Measurements from ENCODE around the gene DAPP1. TPM values are rescaled to one million over a fixed set of nuclear protein-coding genes. Genes with fewer than 3 reads are reported as not detected.

Gene DAPP1
- total RNA-seq, 2 experiments from 2014 or later, result 24.6 to 25.3 TPM

- Mint-ChIP-seq H3K27me3 (no peaks in the 10 kb centered on the region), H3K4me1 (peaks cover 20% of the 10 kb centered on the region), H3K9me3 (ENCODE audit: low read depth) (no peaks in the 10 kb centered on the region), H3K4me3 (no peak overlapping the region), H3K27ac (peak overlapping the region; percentile 71), H3K36me3 (peaks cover 66% of the 10 kb centered on the region)
- CTCF ChIA-PET, result no interaction called here
- DNase-seq (peak; percentile 64), ATAC-seq (peak; percentile 94)
These were observed 51.5 kb downstream of the DAPP1 start for GRCh38 chr4:99868126-99868596.

- no peaks in the 10 kb centered on the region for H3K27me3 Mint-ChIP-seq
- no peak for ATAC-seq
- no peak for DNase-seq
- peaks cover 17% of the 10 kb centered on the region for H3K4me1 Mint-ChIP-seq
- H3K36me3 Mint-ChIP-seq, result peaks cover 49% of the 10 kb centered on the region
- no peak overlapping the region for H3K4me3 Mint-ChIP-seq
- no peak overlapping the region for H3K27ac Mint-ChIP-seq
- H3K9me3 Mint-ChIP-seq (ENCODE audit: low read depth), result no peaks in the 10 kb centered on the region
- CTCF ChIA-PET, result no interaction called here
These were observed 55.9 kb downstream of the DAPP1 start for GRCh38 chr4:99872570-99872969.

- DNase-seq, result no peak
- H3K36me3 Mint-ChIP-seq, result peaks cover 39% of the 10 kb centered on the region
- H3K4me3 Mint-ChIP-seq, result no peak overlapping the region
- no peak overlapping the region for H3K27ac Mint-ChIP-seq
- CTCF ChIA-PET, result interaction anchor here (0.8 kb wide), 1 partner anchor 10 kb away, joined by 3 read pairs; no protein-coding TSS in a partner anchor
- H3K9me3 Mint-ChIP-seq (ENCODE audit: low read depth), result no peaks in the 10 kb centered on the region
- H3K4me1 Mint-ChIP-seq, result peaks cover 9% of the 10 kb centered on the region
- H3K27me3 Mint-ChIP-seq, result no peaks in the 10 kb centered on the region
- ATAC-seq, result no peak
These were observed 58.4 kb downstream of the DAPP1 start for GRCh38 chr4:99875071-99875470.

GRCh38 chr4:99876946-99877345 lies 60.3 kb downstream of the DAPP1 start:
- ATAC-seq (no peak), DNase-seq (no peak)
- Mint-ChIP-seq H3K4me1 (peaks cover 3% of the 10 kb centered on the region), H3K27ac (no peak overlapping the region), H3K4me3 (no peak overlapping the region), H3K9me3 (ENCODE audit: low read depth) (no peaks in the 10 kb centered on the region), H3K27me3 (no peaks in the 10 kb centered on the region), H3K36me3 (peaks cover 32% of the 10 kb centered on the region)
- CTCF ChIA-PET, result no interaction called here

GRCh38 chr4:99878604-99879003 lies 62.0 kb downstream of the DAPP1 start:
- H3K27me3 Mint-ChIP-seq, result no peaks in the 10 kb centered on the region
- H3K9me3 Mint-ChIP-seq (ENCODE audit: low read depth), result no peaks in the 10 kb centered on the region
- ATAC-seq, result no peak
- peaks cover 22% of the 10 kb centered on the region for H3K36me3 Mint-ChIP-seq
- H3K27ac Mint-ChIP-seq, result no peak overlapping the region
- CTCF ChIA-PET, result interaction anchor here (1.3 to 3.3 kb wide), 2 partner anchors 67 to 70 kb away, joined by 3 to 12 read pairs; no protein-coding TSS in a partner anchor
- DNase-seq, result no peak
- H3K4me1 Mint-ChIP-seq, result no peaks in the 10 kb centered on the region
- no peak overlapping the region for H3K4me3 Mint-ChIP-seq

GRCh38 chr4:99879458-99879857 lies 62.8 kb downstream of the DAPP1 start:
- no peak overlapping the region for H3K27ac Mint-ChIP-seq
- DNase-seq (no peak), ATAC-seq (no peak)
- CTCF ChIA-PET, result interaction anchor here (1.3 to 3.3 kb wide), 3 partner anchors 68 to 72 kb away, joined by 3 to 12 read pairs (median 11); no protein-coding TSS in a partner anchor
- no peaks in the 10 kb centered on the region for H3K9me3 Mint-ChIP-seq (ENCODE audit: low read depth)
- H3K4me1 Mint-ChIP-seq, result no peaks in the 10 kb centered on the region
- H3K36me3 Mint-ChIP-seq, result peaks cover 20% of the 10 kb centered on the region
- no peaks in the 10 kb centered on the region for H3K27me3 Mint-ChIP-seq
- H3K4me3 Mint-ChIP-seq, result no peak overlapping the region

GRCh38 chr4:99885063-99885664 lies 68.5 kb downstream of the DAPP1 start:
- CTCF ChIA-PET, result interaction anchor here (0.8 to 2.7 kb wide), 15 partner anchors 9 to 369 kb away, joined by 3 to 64 read pairs (median 4); partner anchors contain the start of genes DAPP1, DNAJB14 and LAMTOR3
- DNase-seq (peak; percentile 55), ATAC-seq (no peak)
- Mint-ChIP-seq H3K27ac (no peak overlapping the region), H3K4me1 (peaks cover 8% of the 10 kb centered on the region), H3K4me3 (no peak overlapping the region), H3K9me3 (ENCODE audit: low read depth) (no peaks in the 10 kb centered on the region), H3K36me3 (peaks cover 9% of the 10 kb centered on the region), H3K27me3 (no peaks in the 10 kb centered on the region)

- DNase-seq (no peak), ATAC-seq (no peak)
- H3K4me3 Mint-ChIP-seq, result no peak overlapping the region
- CTCF ChIA-PET, result interaction anchor here (1.0 to 2.7 kb wide), 6 partner anchors 9 to 325 kb away, joined by 3 to 64 read pairs (median 6); partner anchors contain the start of genes DNAJB14 and LAMTOR3
- H3K36me3 Mint-ChIP-seq, result peaks cover 7% of the 10 kb centered on the region
- H3K27ac Mint-ChIP-seq, result no peak overlapping the region
- H3K27me3 Mint-ChIP-seq, result no peaks in the 10 kb centered on the region
- H3K9me3 Mint-ChIP-seq (ENCODE audit: low read depth), result no peaks in the 10 kb centered on the region
- H3K4me1 Mint-ChIP-seq, result peaks cover 9% of the 10 kb centered on the region
These were observed 69.1 kb downstream of the DAPP1 start for GRCh38 chr4:99885687-99886086.

GRCh38 chr4:99886146-99886545 lies 69.5 kb downstream of the DAPP1 start:
- no peaks in the 10 kb centered on the region for H3K27me3 Mint-ChIP-seq
- H3K36me3 Mint-ChIP-seq, result peaks cover 7% of the 10 kb centered on the region
- CTCF ChIA-PET, result interaction anchor here (0.6 to 2.7 kb wide), 4 partner anchors 8 to 326 kb away, joined by 3 to 64 read pairs (median 6); partner anchors contain the start of gene LAMTOR3
- H3K4me3 Mint-ChIP-seq, result no peak overlapping the region
- H3K27ac Mint-ChIP-seq, result no peak overlapping the region
- H3K4me1 Mint-ChIP-seq, result peaks cover 13% of the 10 kb centered on the region
- no peaks in the 10 kb centered on the region for H3K9me3 Mint-ChIP-seq (ENCODE audit: low read depth)
- no peak for DNase-seq
- no peak for ATAC-seq

GRCh38 chr4:99887837-99888236 lies 71.2 kb downstream of the DAPP1 start:
- H3K4me1 Mint-ChIP-seq, result peaks cover 22% of the 10 kb centered on the region
- CTCF ChIA-PET, result no interaction called here
- H3K36me3 Mint-ChIP-seq, result peaks cover 5% of the 10 kb centered on the region
- no peak overlapping the region for H3K27ac Mint-ChIP-seq
- H3K27me3 Mint-ChIP-seq, result no peaks in the 10 kb centered on the region
- no peak overlapping the region for H3K4me3 Mint-ChIP-seq
- DNase-seq (no peak), ATAC-seq (no peak)
- H3K9me3 Mint-ChIP-seq (ENCODE audit: low read depth), result no peaks in the 10 kb centered on the region

- Mint-ChIP-seq H3K9me3 (ENCODE audit: low read depth) (no peaks in the 10 kb centered on the region), H3K27ac (no peak overlapping the region), H3K36me3 (peaks cover 12% of the 10 kb centered on the region), H3K27me3 (no peaks in the 10 kb centered on the region), H3K4me3 (no peak overlapping the region), H3K4me1 (peaks cover 43% of the 10 kb centered on the region)
- CTCF ChIA-PET, result interaction anchor here (1.4 to 1.9 kb wide), 2 partner anchors 43 to 57 kb away, joined by 3 to 9 read pairs; no protein-coding TSS in a partner anchor
- ATAC-seq (no peak), DNase-seq (no peak)
These were observed 74.7 kb downstream of the DAPP1 start for GRCh38 chr4:99891351-99891750.

- Mint-ChIP-seq H3K27me3 (no peaks in the 10 kb centered on the region), H3K4me1 (peaks cover 43% of the 10 kb centered on the region), H3K27ac (peak overlapping the region; percentile 93), H3K4me3 (peak overlapping the region; percentile 88), H3K9me3 (ENCODE audit: low read depth) (no peaks in the 10 kb centered on the region), H3K36me3 (peaks cover 12% of the 10 kb centered on the region)
- DNase-seq (no peak), ATAC-seq (no peak)
- CTCF ChIA-PET, result interaction anchor here (0.6 to 2.9 kb wide), 4 partner anchors 55 to 337 kb away, joined by 3 to 11 read pairs (median 6); no protein-coding TSS in a partner anchor
These were observed 76.4 kb downstream of the DAPP1 start for GRCh38 chr4:99893029-99893428.

- H3K27me3 Mint-ChIP-seq, result no peaks in the 10 kb centered on the region
- CTCF ChIA-PET, result interaction anchor here (1.3 to 2.9 kb wide), 6 partner anchors 9 to 84 kb away, joined by 4 to 13 read pairs (median 6); partner anchors contain the start of gene DNAJB14
- H3K4me3 Mint-ChIP-seq, result peak overlapping the region; percentile 88
- peaks cover 11% of the 10 kb centered on the region for H3K36me3 Mint-ChIP-seq
- peaks cover 42% of the 10 kb centered on the region for H3K4me1 Mint-ChIP-seq
- no peaks in the 10 kb centered on the region for H3K9me3 Mint-ChIP-seq (ENCODE audit: low read depth)
- no peak for ATAC-seq
- DNase-seq, result no peak
- H3K27ac Mint-ChIP-seq, result peak overlapping the region; percentile 93
These were observed 77.2 kb downstream of the DAPP1 start for GRCh38 chr4:99893839-99894160.

Data from activated CD8-positive, alpha-beta memory T cell treated with anti-CD3 and anti-CD28 coated beads, Interleukin-2, amount 10 ng/mL, durations not matched to agents 7 days and 5 days (primary cell).